ENCODE results near the gene RPN1.

The RPN1 gene

DNA sequence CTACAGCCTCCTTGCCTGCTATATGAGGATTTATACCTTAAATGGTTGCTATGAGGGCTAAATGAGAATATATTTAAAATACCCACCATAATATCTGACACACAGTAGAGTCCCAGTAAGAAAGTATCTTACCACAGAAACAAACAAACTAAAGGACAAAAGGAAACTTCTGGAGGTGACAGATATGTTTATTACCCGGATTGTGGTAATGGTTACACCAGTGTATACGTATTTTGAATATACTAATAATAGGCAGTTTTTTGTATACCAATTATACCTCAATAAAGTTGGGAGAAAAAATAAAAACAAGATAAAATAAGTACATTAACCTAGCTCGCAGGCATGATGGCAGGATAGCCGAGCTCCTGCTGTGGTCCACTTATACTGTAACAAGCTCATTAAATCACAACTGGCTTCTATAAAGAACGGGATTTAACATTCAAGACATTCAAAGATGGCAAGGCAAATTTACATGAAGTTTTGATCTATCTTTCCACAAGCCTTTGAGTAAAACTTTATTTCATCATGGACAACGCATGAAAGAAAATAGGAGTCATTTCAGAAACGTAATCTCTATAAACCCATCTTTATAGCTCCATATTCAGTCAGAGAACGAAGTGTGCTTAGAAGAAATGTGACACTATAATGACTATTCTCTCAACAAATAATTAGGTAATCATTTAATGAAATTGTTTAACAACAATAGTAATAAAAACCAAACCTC is 1.5 kb downstream of the RPN1 start:
- no peak for DNase-seq (ENCODE audit: low read depth)

GRCh38 chr3:128648402-128648801 is 2.2 kb downstream of the RPN1 start:
- no peak for DNase-seq (ENCODE audit: low read depth)

DNA sequence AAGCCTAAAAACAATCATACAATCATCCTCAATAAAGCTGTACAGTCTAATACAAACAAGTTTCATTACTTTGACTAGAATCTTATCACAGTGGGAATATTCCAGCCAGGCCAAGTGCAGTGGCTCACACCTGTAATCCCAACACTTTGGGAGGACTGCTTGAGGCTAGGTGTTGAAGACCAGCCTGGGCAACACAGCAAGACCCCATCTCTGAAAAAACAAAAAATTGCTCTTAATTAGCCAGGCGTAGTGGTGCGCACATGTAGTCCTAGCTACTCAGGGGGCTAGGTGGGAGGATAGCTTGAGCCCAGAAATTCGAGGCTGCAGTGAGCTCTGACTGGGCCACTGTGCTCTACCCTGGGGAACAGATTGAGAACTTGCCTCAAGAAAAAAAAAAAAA is 3.3 kb downstream of the RPN1 start:
- DNase-seq (ENCODE audit: low read depth) = no peak

DNA sequence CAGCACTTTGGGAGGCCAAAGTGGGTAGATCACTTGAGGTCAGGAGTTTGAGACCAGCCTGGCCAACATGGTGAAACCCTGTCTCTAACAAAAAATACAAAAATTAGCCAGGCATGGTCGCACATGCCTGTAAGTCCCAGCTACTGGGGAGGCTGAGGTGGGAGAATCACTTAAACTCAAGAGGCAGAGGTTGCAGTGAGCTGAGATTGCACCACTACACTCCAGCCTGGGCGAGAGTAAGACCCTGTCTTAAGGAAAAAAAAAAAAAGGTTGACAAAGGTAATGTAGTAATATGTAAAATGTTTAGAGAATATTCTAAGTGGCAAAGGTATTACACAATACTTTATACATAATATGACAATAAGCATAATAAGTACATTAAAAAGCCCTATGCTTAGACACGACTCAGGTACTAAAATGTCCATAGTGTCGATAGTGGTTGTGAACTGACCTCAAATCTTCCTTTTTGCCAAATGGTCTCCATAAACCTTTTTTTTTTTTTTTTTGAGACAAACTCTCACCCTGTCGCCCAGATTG is 16.5 kb downstream of the RPN1 start:
- DNase-seq (ENCODE audit: low read depth) = no peak

DNA sequence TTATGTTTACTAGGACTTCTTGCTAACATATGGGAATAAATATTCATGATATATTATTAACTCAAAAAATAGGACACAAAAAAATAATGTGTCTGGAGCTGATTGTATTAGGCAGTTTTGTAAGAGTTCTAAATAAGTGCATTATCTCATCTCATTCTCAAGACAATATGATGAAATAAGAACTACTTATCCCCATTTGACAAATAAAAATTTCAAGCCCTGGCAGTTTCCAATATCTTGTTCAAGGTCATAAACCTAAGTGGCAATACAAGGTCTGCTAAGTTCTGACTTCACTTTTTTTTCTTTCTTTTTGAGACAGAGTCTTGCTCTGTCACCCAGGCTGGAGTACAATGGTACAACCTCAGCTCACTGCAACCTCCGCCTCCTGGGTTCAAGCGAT is 18.3 kb downstream of the RPN1 start:
- no peak for DNase-seq (ENCODE audit: low read depth)

- DNase-seq (ENCODE audit: low read depth) = no peak
Measured at GRCh38 chr3:128629936-128630335, 20.7 kb downstream of the RPN1 start.

DNA sequence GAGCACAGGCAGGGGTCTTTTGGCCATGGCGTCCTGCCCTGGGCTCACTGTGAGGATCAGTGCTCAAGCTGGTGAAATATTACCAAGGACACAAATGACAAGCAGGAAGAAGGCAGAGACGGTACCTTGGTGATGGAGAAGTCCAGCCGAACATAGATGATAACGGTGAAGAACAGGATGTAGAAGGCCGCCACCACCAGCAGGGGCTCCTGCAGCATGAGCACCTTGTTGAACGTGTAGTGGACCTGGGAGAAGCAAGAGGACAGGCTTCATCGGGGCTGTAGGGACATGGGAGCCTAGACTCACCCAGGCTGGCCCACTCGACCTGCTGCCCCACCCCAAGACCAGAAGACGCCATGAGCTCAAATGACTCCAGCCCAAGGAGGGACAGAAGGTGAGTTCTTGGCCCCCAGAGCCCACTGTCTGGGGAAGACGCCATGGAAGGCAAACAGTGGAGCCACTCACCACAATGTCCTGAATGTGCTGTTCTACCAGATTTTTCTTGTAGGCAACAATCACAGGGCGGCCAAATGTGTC is 25.1 kb downstream of the RPN1 start:
- DNase-seq (ENCODE audit: low read depth) = no peak

DNA sequence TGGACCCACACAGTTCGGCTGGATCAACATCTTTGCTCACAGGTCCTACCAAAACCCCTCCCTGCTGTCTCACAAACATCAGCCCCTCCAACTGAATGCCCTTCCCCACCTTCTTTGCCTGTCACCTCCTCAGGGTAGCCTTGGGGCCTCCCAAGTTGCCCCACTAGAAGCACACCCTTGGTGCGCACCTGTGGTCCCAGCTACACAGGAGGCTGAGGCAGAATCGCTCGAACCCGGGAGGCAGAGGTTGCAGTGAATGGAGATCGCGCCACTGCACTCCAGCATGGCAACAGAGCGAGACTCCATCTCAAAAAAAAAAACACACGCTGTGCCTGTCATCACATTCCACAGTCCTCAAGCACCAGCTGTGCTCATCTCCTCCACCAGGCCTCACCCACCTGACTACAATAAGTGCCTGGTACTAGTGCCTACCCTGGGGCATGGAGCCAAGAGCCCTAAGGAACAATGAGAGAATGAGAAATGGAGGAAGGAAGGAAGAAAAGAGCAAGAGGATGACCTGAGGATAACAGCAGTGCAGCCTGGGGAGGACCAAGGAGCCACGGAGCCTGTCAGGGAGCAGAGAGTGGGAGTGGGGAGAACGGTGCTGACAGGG is 26.0 kb downstream of the RPN1 start:
- no peak for DNase-seq (ENCODE audit: low read depth)

- no peak for DNase-seq (ENCODE audit: low read depth)
Measured at GRCh38 chr3:128623762-128624176, 26.8 kb downstream of the RPN1 start.

GRCh38 chr3:128621931-128622330 is 28.7 kb downstream of the RPN1 start:
- DNase-seq (ENCODE audit: low read depth) = no peak

DNA sequence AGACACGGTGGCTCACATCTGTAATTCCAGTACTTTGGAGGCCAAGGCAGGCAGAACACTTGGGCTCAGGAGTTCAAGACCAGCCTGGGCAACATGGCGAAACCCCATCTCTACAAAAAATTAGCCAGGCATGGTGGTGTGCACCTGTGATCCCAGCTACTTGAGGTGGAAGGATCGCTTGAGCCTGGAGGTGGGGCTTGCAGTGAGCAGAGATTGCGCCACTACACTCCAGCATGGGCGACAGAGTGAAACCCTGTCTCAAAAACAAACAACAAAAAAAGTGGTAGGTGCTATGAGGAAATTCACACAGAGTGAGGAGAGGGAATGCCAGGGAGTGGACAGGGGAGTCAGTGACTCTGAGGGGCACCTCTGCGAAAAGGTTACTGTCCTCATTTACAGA is 29.4 kb downstream of the RPN1 start:
- no peak for DNase-seq (ENCODE audit: low read depth)

DNA sequence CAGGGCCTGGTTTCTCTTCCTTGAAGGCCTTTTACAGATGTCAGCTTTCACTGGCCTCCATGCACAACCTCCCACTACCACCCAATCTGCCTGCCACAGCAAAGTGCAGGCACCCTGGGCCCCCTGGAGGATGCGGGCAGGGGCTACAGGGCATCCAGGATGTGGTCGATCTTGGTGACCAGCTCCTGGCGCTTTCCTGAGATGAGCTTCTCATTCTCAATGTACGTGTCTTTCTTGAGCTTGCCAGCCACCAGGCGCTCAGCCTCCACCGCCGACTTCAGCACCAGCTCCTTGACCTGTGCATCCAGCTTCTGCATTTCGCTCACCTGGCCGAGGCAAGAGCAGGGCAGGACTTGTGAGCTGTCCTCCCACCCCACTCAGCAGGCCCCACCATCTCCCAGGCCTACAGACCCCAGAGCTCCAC is 30.3 kb downstream of the RPN1 start:
- peak; percentile 35 for DNase-seq (ENCODE audit: low read depth)

- peak; percentile 21 for DNase-seq (ENCODE audit: low read depth)
Measured at GRCh38 chr3:128619146-128619890, 31.3 kb downstream of the RPN1 start.

DNA sequence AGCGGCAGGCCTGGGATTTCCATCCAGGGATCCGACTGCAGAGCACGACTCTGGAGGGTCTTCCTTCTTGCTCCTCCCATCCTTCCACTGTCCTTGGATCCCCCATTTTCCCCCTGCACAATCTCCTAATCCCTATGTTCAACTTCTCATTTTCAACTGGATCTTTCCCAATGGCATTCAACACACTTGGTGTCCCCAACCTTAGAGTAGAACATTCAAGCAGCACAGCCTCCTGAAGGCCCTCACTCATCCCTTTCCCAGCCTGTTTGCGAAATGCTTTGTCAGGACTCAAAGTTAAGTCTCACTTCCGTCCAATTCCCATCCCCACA is 32.3 kb downstream of the RPN1 start:
- DNase-seq (ENCODE audit: low read depth) = no peak

DNA sequence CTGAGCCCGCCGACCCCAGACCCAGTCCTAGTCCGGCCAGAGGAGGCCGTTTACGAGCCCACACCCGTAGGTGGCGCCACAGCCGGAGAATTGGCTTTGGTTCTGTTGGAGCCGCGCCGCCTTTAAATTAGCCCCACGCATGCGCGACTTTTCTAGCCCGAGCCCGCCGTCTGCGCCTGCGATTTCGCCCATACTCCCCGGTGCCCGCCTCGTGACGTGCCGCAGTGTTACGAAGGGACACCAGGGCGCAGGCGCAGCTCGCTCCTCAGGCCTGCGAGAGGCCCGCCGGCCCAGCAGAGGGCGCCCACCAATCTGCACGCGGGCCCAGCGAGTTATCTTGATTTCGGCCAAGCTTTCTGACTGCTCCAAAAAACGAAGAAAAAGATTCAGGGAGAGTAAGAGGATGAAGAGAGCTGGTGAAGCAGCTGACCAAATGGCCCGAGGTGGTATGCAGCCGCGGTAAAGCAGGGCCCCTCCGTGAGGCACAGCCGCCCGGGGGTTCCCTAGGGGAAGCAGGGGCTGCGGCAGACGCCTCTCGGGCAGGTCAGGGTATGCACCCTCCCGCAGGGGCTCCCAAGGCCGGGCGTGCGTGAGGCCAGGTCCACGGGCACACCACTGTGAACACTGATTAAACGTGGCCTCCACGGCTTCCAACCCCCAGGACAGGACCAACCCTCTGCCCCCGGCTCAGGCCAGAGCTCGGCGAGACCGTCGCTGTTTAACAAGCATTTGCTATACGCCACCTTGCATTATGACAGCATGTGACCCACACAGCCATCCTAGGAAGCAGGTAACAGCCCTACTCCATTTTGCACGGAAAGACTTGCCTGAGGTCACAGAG is 32.8 kb downstream of the RPN1 start:
- peak; percentile 99 for DNase-seq (ENCODE audit: low read depth)

DNA sequence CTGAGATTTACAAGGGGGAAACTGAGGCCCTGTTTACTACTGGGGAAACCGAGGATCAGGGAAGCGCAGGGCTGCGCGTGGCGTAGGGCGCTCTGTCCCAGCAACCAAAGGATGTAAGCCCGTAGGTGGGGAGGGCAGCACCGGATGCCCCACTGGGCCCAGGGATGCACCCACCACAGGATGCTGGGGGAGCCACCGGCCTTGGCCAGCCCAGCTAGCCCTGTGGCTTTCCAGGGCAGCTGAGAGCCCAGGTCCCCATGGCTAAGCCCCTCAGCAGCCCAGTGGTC is 33.4 kb downstream of the RPN1 start:
- DNase-seq (ENCODE audit: low read depth) = no peak

DNA sequence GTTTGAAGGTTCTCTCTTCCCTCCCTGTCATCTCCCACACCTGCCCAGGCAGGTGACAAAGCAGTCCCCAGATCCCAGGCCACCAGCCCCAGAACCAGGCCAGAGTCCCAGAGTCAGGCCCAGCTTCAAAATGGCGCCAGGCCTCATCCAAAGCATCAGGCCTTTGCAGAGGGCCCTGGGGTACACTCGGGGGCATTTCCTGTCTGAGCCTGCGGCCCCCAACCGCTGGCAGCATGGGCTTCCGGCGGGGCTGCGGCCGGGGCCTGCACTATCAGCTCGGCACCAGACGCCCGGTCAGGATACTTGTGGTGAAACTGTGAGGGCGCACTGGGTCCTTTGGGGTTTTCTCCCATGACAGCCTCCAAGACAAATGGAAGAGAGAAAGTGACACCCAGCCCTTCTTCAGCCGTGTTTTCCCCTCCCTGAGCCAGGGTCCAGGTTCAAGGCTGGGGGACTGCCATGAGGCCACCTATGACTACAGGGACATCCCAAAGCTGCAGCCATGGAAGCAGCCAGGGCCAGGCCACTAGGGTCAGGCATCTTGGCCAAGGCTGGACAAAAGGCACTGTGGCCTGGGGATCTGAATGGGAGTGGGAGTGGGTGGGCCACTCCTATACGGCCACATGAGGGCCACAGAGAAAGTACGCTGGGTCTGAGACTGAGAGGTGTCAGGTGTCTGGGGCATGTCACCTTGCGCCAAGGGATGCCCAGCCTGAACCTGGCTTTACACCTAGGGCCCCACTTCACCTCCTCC is 33.9 kb downstream of the RPN1 start:
- DNase-seq (ENCODE audit: low read depth) = no peak

- no peak for DNase-seq (ENCODE audit: low read depth)
Measured at GRCh38 chr3:128614076-128614475, 36.5 kb downstream of the RPN1 start.

DNA sequence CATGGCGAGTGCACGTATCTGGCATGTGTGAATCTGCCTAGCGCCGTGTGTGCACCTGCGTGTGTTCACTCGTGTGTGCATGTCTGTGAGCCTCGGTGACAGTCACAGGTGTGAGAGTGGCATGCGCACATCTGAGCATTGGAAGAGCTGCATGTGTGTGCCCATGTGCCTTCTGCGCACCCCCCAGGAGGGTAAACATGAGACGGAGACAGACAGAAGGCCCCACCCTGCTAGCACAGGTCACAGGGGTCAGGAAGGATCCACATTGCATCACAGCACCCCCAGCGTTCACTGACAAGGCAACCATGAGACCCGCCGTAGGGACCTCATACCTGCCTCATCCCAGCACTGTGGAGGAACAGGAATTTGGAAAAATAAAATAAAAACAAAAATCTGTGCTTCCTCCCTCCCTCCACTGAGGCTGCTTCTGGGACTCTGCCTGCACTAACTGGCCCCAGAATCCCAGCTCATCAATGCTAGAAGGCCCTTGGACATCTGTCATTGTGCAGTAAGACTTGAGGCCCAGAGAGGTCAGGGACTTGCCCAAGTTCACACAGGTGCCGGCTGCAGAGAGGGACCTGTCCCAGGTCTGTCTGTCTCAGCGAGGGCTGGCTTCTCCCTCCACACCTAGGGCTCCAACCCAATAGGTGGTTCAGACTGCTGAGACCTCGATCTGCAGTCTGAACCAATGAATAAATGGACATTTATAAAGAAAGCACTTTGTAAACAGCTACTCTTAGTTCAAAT is 37.4 kb downstream of the RPN1 start:
- no peak for DNase-seq (ENCODE audit: low read depth)

- no peak for DNase-seq (ENCODE audit: low read depth)
Measured at GRCh38 chr3:128610451-128611070, 40.1 kb downstream of the RPN1 start.

Measured in activated T-cell treated with anti-CD3 and anti-CD28 coated beads for 48 hours (primary cell).